MCF 10A (cell line): ENCODE measurements around the gene GLI1. TPM values are rescaled to one million over a fixed set of nuclear protein-coding genes. Genes with fewer than 3 reads are reported as not detected.

Experiments
- BruUV-seq: library from RNA; stranded (reverse); fragments of 400-500 nt; replicated peaks from 2 replicates; lab custom pipeline; 2021; lab: Mats Ljungman, UMichigan
- CTCF ChIA-PET: fragments of 300-600 bp; sonication (Branson Sonifier 250); formaldehyde crosslinking; extraction: SDS; loops from one replicate; lab custom pipeline; 2021; ENCODE audit warnings: antibody characterized with exemption, inconsistent platforms; lab: Yijun Ruan, JAX
- POLR2A ChIA-PET: fragments of 300-600, 350-650 bp; sonication (Branson Sonifier 250); formaldehyde crosslinking; extraction: SDS; loops from one replicate; lab custom pipeline; 2020; ENCODE audit warnings: antibody characterized with exemption, inconsistent platforms; lab: Yijun Ruan, JAX
- DNase-seq: peaks from one replicate; pipeline ENCODE4 v3.0.0-alpha.2; 2018; ENCODE audit not compliant: unreplicated experiment
- H3K27ac Mint-ChIP-seq: one replicate; pipeline ENCODE4 v1.8.0; 2022; ENCODE audit warnings: mild to moderate bottlenecking, low read depth, mixed read lengths; ENCODE audit not compliant: unreplicated experiment
- H3K27me3 Mint-ChIP-seq: one replicate; pipeline ENCODE4 v1.8.0; 2022; ENCODE audit warnings: mixed read lengths; ENCODE audit not compliant: insufficient read depth, unreplicated experiment
- H3K36me3 Mint-ChIP-seq: one replicate; pipeline ENCODE4 v1.8.0; 2022; ENCODE audit warnings: mild to moderate bottlenecking, moderate library complexity, mixed read lengths; ENCODE audit not compliant: insufficient read depth, unreplicated experiment
- H3K4me1 Mint-ChIP-seq: one replicate; pipeline ENCODE4 v1.8.0; 2022; ENCODE audit warnings: mixed read lengths; ENCODE audit not compliant: insufficient read depth, unreplicated experiment
- H3K4me3 Mint-ChIP-seq: one replicate; pipeline ENCODE4 v1.8.0; 2022; ENCODE audit warnings: mild to moderate bottlenecking, moderate library complexity, mixed read lengths; ENCODE audit not compliant: unreplicated experiment
- H3K9me3 Mint-ChIP-seq: one replicate; pipeline ENCODE4 v1.8.0; 2022; ENCODE audit warnings: mixed read lengths; ENCODE audit not compliant: unreplicated experiment
- CTCF ChIP-seq: fragments of 200-600 bp; IDR thresholded peaks from one replicate; pipeline ENCODE4 v1.8.0; 2022; ENCODE audit warnings: antibody characterized with exemption, mild to moderate bottlenecking; ENCODE audit not compliant: unreplicated experiment
- intact Hi-C: fragments of 100-400 bp; cut with micrococcal nuclease; formaldehyde crosslinking; loops from 2 replicates; pipeline ENCODE4 v1.14.1; 2022
- total RNA-seq: library from RNA; stranded (reverse); gene quantifications from 2 replicates; pipeline ENCODE4 v1.2.3, GENCODE V29; 2022

GLI1 gene
- total RNA-seq, 1 experiment from 2014 or later = not detected

- no peak for TF ChIP-seq CTCF
- H3K4me1 Mint-ChIP-seq = no peaks in the 10 kb centered on the region
- no peak for DNase-seq
- no peak overlapping the region for H3K4me3 Mint-ChIP-seq
- intact Hi-C loops = no loop called here
- H3K9me3 Mint-ChIP-seq = no peaks in the 10 kb centered on the region
- H3K27ac Mint-ChIP-seq = no peak overlapping the region
- ChIA-PET CTCF (interaction anchor here (0.7 to 2.2 kb wide), 5 partner anchors 18 to 224 kb away, joined by 3 to 17 read pairs (median 3); partner anchors contain the start of gene INHBE), POLR2A (interaction anchor here (0.6 to 1.7 kb wide), 4 partner anchors 15 to 721 kb away, joined by 3 to 7 read pairs (median 3); no protein-coding TSS in a partner anchor)
- H3K27me3 Mint-ChIP-seq = no peaks in the 10 kb centered on the region
- no TSS peak for BruUV-seq
- peaks cover 6% of the 10 kb centered on the region for H3K36me3 Mint-ChIP-seq
These were observed 26.2 kb upstream of the GLI1 start for GRCh38 chr12:57433370-57433769.

GRCh38 chr12:57434517-57435223 is 24.9 kb upstream of the GLI1 start, which contains the start of gene INHBC:
TSS of gene INHBC (plus strand) at chr12:57434784. CDS start at chr12:57434887, 103 bp downstream.
- ChIA-PET CTCF (interaction anchor here (0.6 to 3.0 kb wide), 5 partner anchors 18 to 221 kb away, joined by 3 to 18 read pairs (median 3); no protein-coding TSS in a partner anchor), POLR2A (interaction anchor here (1.2 kb wide), 1 partner anchor 722 kb away, joined by 3 read pairs; no protein-coding TSS in a partner anchor)
- H3K4me3 Mint-ChIP-seq = no peak within 1 kb of the TSS
- H3K27me3 Mint-ChIP-seq = no peaks in the 10 kb centered on the region
- no peak within 1 kb of the TSS for H3K27ac Mint-ChIP-seq
- DNase-seq = no peak
- BruUV-seq = no TSS peak
- intact Hi-C loops = no loop called here
- peaks cover 6% of the 10 kb centered on the region for H3K36me3 Mint-ChIP-seq
- H3K4me1 Mint-ChIP-seq = no peaks in the 10 kb centered on the region
- TF ChIP-seq CTCF = no peak
- no peaks in the 10 kb centered on the region for H3K9me3 Mint-ChIP-seq

- intact Hi-C loops = no loop called here
- no peaks in the 10 kb centered on the region for H3K9me3 Mint-ChIP-seq
- H3K4me1 Mint-ChIP-seq = no peaks in the 10 kb centered on the region
- BruUV-seq = no TSS peak
- H3K27ac Mint-ChIP-seq = no peak overlapping the region
- TF ChIP-seq CTCF = no peak
- no peak overlapping the region for H3K4me3 Mint-ChIP-seq
- CTCF ChIA-PET = interaction anchor here (0.6 to 3.0 kb wide), 5 partner anchors 17 to 221 kb away, joined by 3 to 18 read pairs (median 3); no protein-coding TSS in a partner anchor
- no peaks in the 10 kb centered on the region for H3K27me3 Mint-ChIP-seq
- H3K36me3 Mint-ChIP-seq = peaks cover 6% of the 10 kb centered on the region
- POLR2A ChIA-PET = no interaction called here
- DNase-seq = no peak
These were observed 24.3 kb upstream of the GLI1 start for GRCh38 chr12:57435293-57435692.

- intact Hi-C loops = no loop called here
- TF ChIP-seq CTCF = no peak
- Mint-ChIP-seq H3K27me3 (no peaks in the 10 kb centered on the region), H3K4me3 (no peak overlapping the region), H3K4me1 (no peaks in the 10 kb centered on the region), H3K9me3 (peaks cover 16% of the 10 kb centered on the region), H3K36me3 (no peaks in the 10 kb centered on the region), H3K27ac (no peak overlapping the region)
- ChIA-PET POLR2A (no interaction called here), CTCF (interaction anchor here (0.8 to 1.4 kb wide), 2 partner anchors 14 to 21 kb away, joined by 3 to 6 read pairs; no protein-coding TSS in a partner anchor)
- BruUV-seq = no TSS peak
- DNase-seq = no peak
These were observed 21.2 kb upstream of the GLI1 start for GRCh38 chr12:57438400-57438799.
